Stimulated activated CD4-positive, alpha-beta T cell treated with anti-CD3 and anti-CD28 coated beads, Interleukin-15, amount 100 ng/mL, for 24 hours (primary cell): ENCODE results near the gene IMMP2L.

Experiments
- DNase-seq: peaks from one replicate; pipeline ENCODE4 v3.0.0-alpha.2; 2020

IMMP2L gene

DNA sequence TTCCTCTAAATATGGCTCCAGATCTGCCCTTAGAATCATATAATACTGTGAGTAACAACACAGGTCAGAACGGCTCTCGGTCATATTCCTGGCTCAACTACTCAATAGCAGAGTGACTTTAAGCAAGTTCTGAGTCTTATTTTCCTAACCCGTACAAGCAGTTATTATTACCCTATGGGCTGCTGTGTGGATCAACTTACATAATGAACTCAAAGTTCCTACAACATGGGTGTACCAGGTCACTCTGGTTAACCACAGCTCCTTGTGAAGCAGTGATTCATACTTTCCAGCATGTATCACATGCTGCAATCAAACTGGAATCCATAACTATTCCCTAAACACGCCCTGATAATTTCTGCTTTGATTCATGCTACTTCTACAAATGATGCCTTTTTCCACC lies 364.0 kb downstream of the IMMP2L start:
- peak; percentile 7 for DNase-seq

DNA sequence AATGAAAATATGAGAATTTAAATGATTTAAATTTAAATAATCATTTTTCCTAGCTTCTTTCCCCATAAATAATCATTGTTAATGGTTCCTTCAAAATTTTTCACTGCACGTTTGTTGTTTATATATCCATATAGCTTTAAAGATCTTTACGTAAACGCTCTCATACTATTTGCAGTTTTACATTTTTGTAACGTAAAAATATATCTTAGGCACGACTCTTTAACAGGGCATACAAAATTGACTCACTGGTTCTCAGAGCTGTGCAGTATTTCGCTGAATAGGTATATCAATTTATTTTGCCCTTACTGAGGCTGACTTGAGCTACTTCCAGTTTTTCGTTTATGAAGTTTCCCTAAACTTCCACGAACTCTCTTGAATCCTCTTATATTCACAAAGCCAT lies 365.6 kb downstream of the IMMP2L start:
- DNase-seq = no peak

DNA sequence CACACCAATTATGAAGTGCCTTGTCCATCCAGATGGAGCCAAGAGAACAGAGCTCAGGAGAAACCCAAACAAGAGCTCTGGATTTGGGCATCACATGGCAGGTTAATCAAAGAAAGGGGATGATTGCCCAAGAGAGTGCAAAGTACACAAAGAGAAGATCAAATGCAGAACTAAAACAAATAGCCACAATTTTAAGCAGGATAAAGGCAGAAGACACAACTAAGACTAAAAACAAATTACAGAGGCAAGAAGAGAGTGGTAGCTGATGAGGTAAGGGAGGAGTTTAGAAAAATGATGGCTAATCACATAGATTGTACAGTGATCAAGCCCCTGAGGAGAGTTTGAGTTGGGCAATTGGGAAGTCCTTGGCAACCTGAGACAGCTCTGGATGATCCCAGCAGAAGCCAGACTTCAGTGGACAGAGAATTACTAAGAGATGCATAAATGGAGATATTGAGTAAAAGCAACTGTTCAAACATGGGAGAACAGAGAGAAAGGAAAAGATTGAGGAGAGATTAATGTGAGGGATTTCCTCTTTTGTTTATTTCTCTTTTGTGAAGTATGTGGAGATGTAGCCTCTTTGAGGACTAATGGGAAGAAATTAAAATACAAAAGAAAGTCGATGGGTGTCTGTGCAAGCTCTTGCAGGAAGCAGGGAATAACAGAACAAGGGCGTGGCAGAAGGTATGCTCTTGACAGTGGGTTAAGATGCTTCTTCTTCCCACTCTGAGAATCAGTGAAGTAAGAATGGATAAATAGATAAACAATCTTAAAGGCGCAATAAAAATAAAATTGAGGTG lies 369.5 kb downstream of the IMMP2L start:
- DNase-seq = no peak

DNA sequence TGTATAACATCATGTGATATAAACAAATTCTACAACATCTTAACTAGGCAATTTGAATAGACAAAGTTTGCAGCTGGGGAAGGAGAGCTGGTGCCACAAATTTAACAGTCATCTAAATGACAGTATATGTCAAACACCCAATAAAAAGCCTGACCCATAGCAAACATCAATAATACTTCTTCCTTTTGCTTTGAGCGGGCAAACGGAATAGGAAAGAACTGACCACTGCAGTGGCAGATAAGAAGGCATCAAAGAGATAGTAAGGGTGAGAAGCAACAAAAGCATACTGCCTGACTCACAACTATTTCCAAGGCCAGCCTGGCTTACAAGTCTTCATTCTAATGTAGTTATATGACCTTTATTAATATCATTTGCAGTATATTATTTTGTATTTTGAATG lies 371.5 kb downstream of the IMMP2L start:
- no peak for DNase-seq

DNA sequence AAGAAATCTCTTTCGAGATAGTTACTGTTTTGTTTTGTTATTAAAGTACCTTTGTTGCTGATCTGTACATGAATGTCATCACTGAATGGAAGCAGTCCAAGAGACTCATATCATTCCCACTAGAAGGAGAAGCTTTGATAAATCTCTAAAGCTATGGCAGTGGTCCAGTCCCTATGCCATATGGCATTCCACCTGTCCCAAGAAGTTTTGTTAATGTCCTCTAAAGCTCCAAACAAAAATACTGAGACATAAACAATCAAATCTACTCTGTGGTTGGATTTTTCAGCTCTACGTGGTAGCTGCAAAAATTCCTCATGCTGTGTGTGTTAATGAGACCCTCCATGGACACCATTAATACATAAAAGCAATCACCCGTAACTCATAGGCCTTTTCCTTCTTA lies 377.3 kb downstream of the IMMP2L start:
- no peak for DNase-seq

DNA sequence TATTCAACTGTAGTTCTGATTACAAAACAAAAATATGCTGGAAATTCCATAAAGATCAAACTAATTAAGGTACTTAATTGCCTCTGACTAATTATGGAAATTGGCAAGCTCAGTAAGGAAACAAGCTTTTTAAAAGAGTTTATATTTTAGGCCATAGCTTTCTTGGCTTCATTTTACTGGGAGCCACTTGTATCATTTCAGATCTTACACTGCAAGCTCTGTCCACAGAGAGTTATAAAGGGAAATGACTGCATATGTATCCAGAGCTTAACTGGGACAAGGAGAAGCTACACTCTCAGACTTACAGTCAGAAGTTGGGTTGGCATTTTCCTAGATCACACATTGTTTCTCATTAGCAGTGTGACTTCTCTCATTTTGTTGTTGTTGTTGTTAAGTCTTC lies 379.0 kb downstream of the IMMP2L start:
- DNase-seq = no peak

DNA sequence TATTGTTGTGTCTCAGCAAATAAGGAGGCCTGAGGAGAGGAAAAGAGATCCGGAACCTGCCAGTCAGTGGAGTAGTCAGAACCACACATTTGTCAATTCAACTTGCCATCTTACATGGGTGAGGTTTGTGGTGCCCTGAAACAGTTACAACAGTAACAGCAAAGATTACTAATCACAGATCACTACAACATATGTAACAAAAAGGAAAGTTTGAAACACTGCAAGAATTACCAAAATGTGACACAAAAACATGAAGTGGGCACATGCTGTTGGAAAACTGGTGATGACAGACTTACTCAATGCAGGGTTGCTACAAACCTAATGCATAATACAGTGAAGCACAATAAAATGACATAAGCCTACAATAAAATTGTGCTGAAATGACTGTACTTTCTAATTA lies 382.0 kb downstream of the IMMP2L start:
- no peak for DNase-seq

DNA sequence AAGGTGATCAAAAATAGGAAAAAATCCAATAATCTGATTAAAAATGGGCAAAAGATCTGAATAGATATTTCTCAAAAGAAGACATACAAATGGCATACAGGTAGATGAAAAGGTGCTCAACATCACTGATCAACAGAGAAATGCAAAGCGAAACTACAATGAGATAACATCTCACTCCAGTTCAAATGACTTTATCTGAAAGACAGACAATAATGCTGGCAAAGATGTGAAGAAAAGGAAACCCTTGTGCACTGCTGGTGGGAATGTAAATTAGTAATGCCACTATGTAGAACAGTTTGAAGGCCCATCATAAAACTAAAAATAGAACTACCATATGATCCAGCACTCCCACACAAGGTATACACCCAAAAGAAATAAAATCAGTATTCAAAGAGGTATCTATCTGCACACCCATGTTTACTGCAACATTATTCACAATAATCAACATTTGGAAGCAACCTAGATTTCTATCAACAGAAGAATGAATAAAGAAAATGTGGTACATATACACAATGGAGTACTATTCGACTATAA lies 386.3 kb downstream of the IMMP2L start:
- DNase-seq = no peak

DNA sequence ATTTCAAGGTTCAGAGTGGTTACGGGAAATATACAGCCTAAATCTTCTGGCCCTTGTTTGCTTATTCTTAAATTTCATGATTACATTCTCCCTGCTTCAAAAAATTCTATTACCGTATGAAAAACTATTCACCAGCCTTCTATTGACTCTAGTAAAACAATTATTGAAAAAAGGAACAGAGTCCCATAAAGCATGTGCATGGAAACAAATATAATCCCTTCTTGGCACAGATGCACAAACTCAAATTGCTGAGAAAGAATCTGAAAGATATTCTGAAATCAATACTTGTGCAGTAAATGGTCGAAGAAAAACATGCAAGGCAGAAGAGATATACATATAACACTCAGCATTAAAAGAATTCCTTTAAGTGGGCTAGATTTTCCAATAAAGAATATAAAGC lies 387.8 kb downstream of the IMMP2L start:
- DNase-seq = no peak

DNA sequence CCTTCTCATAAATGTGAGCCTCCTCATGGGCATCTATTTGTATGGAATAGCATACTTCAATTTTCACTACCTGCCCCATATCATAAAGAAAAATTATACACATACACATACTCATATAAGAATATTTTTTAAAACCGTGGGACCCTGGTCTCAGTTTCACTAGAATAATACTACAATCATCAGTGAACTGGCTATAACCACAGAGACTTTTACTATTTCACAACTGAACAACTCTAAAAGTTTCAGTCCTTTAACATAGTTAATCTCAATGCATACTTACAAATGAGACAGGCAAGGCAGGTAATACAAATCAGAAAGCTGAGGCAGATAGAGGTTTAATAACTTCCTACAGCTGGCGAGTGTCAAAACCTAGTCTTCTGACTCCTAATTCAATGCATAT lies 388.3 kb downstream of the IMMP2L start:
- DNase-seq = no peak

DNA sequence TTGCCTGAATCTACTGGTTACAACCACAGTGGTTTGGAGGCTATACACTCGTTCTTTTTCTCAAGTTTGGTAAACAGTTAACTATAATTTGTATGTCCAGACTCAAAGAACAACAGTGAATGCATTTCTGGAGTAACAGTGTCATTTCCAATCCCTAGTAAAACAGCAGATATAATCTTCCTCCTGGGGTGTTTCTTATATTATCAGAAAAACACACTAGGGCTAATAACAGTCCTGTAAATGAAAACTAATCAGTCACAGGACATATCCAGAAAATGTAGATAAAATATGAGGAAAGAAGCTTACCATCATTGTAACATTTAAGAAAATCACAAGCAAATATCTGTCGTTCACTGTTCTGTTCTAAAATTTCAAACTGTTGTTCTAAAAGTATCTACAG lies 388.8 kb downstream of the IMMP2L start:
- DNase-seq = no peak

DNA sequence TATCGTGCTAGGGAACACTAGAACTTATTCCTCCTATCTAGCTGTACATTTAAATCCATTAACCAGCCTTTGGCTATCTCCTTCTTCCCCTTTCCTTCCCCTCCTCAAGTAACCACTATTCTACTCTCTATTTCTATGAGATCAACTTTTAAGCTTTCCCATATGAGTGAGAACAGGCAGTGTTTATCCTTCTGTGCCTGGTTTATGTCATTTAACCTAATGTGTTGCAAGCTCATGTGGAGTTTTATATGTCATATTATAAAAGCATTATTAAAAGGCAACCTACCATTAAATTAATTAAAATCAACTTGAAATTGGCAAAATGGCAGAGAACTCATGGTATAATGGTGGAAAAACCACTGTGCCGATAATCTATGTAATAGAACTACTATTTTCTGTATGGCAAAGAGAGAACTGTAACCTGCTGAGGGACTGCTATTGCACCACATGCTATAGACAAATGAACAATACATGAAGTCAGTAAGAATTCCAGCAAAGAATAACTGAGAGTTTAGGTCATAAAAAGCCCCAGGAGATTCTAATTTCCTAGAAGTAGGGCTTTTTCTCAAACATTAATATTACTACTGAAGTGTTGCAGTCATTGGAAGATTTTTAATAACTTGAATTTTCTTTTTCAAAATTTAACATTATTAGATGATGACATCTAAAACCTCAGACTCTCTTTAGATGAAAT lies 389.6 kb downstream of the IMMP2L start:
- no peak for DNase-seq

DNA sequence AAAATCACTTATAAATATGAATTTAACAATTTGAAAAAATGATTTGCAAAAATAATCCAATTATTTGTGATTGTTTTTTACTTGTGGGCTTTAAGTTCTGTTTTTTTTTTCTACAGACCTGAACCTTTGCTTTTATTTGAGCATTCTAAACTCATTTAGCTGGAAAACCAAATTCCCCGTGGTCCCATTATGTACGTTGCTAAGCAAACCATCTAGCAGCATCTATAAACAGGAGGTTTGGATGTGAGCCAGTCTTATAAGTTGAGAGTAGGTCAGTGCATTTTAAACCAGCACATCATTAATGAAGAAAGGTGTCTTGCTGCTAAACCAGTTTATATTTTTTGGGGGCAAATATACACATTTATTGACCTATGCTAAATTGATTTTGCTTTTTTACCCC lies 394.1 kb downstream of the IMMP2L start:
- no peak for DNase-seq

DNA sequence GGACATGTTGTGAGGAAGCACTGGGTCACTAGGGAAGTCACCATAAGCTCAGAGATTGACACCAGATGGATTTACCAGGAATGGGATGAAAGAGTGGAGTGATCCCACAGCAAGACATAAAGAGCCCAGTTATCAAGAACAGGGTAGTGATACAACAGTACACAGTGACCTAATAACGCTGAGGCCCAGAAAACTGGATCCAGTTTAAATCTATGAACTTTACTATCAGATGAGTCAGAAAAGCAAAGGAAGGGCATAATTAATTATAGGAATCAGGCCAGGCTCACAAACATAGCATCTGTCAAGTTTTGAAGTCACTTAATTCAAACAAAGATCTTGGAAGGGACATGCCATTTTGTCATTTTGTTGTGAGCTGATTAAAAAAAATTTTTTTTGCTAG lies 397.9 kb downstream of the IMMP2L start:
- no peak for DNase-seq

DNA sequence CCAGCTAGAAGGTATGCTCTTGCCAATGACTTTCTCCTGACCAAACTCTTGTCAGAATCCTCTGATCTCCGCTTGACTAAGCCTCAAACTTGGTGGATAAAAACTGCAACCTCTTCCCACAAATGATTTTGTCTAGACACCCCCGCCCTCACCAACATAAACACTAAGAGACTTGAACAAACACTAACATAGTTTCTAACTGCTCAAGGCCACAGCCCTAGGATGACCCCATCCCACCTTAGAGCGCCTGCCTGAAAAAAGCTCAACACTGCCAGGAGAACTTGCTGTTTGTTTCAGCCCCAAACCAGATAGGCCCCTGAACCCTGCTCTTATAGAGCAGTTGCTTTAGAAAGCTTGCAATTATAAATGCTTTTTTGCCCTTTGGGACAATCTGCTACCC lies 399.6 kb downstream of the IMMP2L start:
- DNase-seq = no peak

DNA sequence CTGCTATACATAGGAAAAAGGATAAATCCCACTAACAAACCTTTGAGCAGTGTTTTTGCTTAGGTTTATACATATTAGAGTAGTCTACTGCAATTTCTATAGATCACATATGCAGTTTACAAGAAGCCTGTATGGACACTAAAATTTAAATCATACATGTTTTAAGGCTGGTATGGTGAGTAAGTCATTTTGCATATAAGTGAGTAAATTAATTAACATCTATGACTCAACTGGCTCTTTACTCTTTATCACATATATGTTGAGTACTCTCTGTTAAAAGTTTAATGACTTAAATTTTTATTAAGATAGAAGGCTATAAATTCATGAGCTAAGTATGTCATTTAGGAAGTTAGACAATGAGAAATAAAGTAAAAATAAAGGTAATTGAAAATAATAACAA lies 402.0 kb downstream of the IMMP2L start:
- no peak for DNase-seq

DNA sequence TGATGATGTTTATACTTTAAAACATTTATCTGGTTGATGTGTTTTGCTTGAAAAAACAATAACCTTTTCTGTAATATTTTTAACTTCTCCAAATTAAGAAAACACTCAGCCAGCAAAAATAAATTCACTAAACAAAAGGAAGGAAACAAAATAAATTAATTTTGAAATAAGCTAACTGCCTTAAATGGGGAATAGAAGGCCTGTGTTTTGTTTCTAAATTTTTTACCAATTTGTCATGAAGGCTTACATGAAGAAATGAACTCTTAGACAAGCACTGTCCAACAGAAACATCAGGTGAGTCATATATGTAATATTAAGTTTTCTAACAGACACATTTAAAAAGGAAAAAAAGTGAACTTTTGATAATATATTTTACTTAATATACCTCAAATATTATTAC lies 402.9 kb downstream of the IMMP2L start:
- DNase-seq = no peak

DNA sequence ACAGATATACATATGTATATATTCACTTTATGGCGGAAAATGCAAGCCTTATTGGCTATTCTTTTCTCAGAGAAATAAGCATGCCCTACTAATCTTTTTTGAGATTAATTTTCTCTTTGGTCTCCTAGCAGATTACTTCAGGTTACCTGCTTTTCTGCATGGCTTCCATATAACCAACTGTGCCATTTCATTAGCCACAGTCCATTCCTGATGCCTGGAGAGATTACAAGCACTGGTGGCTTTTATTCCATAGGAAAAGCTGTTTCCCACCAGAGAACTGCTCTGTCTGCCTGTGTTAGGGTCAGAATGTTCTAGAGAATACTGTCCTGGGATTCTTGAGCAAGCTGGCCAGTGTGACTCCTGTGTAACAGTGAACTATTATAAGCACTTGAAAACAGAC lies 411.6 kb downstream of the IMMP2L start:
- DNase-seq = no peak

DNA sequence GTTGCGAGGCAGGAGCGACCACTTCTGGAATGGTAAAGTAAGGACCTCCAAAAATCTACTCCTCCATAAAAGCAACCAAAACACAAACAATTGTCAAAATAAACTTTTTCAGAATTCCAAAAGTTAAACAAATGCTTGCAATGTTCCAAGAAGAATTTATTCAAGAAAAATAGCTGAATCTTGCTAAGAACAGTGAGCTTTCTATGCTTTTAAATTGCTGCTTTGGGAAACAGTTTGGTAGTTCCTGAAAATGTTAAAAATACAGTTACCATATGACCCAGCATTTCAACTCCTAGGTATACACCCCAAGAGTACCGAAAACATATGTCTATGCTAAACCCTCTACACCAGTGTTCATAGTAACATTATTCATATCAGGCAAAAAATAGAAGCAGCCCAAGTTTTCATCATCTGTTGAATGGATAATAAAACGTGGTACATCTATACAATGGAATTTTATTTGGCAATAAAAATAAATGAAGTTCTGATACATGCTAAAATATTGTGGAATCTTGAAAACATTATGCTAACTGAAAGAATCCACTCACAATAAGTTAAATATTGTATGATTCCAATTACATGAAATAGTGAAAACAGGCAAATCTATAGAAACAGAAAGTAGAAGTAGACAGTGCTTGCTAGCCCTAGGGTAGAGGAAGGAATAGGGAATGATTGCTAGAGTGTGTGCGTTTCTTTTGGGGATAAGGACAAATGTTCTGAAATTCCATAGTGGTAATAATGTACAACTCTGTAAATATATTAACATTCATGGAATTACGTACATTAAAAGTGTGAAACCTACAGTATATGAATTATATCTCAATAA lies 414.4 kb downstream of the IMMP2L start:
- DNase-seq = no peak

DNA sequence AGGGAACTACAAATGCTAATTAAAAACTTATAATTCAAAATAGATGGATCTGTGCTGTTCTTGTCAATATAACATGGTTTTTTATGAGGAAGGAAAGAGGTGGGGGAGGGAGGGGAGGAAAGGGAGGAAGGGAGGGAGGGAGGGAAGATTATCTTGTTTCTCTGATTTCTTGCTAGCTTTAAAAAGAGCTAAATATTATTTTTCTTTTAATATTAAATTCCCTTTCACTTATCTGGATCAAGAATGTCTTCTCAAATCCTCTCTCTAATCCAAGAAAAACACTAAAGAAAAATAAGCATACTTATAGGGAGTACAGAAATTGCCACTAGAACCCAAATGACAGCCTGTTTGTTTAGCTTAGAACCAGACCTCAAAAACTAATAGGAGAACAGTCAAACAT lies 416.2 kb downstream of the IMMP2L start:
- DNase-seq = no peak

DNA sequence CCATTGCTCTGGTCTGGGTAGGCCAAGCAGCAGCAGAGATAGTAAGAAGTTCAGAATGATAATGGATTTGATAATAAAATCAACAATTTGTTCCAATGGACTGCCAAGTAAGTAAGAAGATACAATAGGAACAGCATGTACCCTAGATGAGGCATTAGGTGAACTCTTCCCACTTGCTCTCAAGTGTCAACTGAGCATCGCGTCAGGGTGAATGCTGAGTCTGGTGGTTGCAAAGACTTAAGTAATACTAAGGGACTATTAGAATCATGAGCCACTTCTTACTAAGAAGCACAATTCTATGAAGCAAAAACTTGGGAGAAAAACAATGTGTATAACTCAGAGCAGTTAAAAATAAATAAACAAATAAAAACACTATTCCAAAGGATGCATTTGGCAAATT lies 416.8 kb downstream of the IMMP2L start:
- DNase-seq = no peak

DNA sequence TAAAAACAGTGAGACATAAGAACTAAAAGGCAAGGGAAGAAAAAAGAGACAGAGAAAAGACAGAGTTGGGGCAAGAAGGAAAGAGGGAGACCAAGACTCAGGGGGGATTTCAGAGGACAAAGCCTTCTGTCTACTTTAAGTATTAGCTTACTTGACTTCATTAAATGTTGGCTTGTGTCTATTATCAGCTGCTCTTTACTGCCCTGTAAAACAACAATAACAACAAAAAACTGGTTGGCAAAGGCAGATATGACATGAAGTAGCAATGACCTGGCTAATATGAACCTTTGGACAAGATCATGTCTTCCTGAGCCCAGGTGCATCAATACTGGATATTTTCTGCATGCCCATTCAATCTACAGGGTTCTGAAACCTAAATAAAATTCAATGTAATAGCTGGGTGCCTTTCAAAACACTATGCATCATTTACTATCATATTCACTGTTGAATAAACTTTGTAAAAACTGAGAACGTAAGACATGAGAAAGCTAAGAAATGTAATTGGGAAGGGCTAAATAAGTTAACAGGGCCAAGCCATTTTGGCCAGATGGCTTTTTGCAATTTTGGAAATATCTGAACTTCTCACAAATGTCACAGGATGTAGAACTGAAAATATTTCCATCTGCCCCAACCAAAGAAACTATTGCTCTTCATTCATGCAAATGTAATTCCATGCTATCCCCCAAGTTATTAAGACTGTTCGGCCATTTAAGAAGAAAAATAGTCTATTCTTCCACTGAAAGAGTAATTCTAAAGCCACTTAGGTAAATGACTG lies 422.0 kb downstream of the IMMP2L start:
- DNase-seq = no peak

DNA sequence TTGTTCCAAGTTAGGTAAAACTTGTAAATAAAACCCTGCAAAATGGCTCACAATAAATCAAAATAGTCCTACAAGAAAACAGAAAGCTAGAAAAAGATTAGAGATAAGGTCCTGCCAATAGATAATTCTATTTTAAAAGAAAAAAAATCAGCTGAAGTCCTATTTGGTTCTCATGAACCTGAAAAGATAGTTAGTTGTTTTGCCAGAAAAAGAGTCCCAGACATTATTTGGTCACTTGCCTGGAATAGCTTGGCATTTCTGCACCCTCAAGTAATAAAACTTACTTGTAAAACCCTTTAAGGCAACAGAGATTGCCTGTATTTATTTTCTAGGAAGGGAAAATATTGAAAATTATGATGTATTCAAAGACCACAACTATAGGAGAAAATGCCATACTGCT lies 423.7 kb downstream of the IMMP2L start:
- DNase-seq = no peak
